ENCODE data around the gene CGRRF1. TPM values are rescaled to one million over a fixed set of nuclear protein-coding genes. Genes with fewer than 3 reads are reported as not detected.

Gene CGRRF1, protein sequence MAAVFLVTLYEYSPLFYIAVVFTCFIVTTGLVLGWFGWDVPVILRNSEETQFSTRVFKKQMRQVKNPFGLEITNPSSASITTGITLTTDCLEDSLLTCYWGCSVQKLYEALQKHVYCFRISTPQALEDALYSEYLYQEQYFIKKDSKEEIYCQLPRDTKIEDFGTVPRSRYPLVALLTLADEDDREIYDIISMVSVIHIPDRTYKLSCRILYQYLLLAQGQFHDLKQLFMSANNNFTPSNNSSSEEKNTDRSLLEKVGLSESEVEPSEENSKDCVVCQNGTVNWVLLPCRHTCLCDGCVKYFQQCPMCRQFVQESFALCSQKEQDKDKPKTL
- total RNA-seq (2014; rRNA removed; shearing (Covaris generic)): 15.2 and 19.5 TPM in 2 replicates

DNA sequence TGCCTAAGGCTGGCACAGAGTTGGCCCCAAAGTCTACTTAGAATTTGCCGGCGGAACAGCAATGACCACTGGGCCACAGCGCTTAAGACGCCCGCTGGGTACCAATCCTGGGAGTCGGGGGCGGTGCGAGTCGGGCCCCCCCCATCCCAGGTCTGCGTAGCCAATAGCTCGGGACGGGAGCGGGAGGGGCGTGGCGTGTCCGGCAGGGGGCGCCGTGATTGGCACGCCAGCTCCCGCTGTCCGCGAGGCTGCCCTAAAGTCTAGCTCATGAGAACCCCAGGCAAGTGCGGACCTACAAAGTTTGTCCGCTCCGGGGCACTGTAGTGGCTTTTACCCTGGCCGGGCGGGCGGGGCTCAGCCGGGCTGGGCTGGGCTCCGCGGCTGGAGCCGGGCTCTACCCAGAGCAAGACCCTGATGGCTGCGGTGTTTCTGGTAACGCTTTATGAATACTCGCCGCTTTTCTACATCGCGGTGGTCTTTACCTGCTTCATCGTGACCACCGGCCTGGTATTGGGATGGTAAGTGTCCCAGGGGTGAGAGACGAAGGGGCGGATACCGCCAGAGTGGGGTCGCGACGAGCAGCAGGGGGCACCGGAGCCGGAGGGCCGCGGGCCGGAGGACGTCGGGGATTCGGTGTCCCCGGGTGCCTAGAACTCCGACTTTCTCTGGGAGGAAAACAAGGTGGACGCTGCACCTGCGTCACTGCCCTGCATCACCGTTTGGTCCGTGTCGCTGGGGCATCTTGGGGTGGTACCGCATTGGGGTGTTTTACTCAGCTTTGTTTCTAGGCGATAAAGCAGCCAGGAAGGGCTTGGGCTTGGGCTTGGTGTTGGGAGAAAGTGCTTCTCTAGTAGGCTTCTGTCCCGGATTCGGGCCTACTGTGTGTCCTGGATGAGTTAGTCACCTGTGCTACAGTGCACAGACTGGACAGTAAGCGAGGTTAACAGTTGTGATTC is at the start of gene CGRRF1:
TSS of gene CGRRF1 (plus strand) at position 361 of the 956 bp plus-strand sequence. CDS start at position 415, 54 bp downstream.
- DNase-seq (ENCODE audit: low read depth): peak; percentile 100

DNA sequence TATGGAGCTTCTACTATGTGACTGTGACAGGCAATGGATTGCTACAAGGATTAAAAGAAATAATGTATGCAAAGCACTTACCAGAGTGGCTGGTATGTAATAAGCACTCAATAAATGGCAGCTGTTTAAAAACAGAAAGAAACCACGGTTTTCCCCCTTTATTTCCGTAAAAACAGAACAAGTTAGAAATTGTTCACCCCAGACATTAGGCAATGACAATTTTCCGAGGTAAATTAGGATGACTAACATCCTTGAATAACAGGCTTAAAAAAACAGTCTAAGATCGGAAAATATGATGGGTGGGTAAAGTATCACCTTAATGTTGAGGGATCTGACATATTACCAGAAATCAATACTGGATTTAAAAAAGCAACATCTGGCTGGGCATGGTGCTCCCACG is 47.7 kb upstream of the CGRRF1 start:
- DNase-seq (ENCODE audit: low read depth): no peak

DNA sequence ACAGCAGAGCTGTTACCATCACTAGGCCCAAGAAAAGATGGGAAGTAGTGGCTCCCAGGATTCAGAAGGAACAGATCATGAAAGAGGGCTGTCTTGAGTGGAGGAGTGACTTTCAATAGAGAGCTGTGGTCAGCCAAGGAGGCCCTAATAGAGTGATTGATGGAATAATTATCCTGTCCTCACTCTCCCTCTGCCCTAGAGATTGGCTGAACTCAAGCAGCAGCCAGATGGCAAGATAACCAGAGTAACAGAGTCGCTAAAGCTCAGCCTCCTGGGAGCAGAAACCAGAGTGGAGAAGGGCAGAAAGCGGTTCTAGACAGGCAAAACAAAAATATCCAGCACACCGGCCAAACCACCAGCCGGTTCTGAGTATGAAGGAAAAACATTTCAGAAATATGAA is 44.1 kb upstream of the CGRRF1 start:
- no peak for DNase-seq (ENCODE audit: low read depth)

DNA sequence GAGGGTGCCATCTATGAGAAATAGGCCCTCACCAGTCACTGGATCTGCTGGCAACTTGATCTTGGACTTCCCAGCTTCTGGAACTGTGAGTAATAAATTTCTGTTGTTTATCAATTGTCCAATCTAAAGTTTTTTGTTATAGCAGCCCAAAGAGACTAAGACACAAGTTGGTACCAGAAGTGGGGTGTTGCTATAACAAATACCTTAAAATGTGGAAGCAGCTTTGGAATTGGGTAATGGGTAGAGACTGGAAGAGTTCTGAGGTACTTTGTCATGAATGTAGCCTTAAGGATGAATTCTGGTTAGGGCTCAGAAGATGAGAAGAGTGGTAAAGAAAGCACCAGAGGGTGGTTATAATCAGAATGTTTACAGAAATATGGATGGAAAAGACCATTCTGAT is 42.4 kb upstream of the CGRRF1 start:
- no peak for DNase-seq (ENCODE audit: low read depth)

DNA sequence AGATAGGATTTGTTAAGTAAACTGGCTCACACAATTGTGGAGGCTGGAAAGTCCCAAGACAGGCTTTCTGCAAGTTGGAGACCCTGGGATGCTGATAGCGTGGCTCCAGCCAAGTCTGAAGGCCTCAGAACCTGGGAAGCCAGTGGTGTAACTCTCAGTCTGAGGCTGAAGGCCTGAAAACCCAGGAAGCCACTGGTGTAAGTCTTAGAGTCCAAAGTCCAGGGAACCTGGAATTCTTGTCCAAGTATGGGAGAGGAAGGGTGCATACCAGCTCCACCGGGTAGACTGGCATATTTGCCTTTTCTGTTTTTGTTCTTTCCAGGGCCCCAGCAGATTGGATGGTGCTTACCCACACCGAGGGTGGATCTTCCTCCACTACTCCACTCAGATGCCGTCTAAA is 39.0 kb upstream of the CGRRF1 start:
- DNase-seq (ENCODE audit: low read depth): no peak

DNA sequence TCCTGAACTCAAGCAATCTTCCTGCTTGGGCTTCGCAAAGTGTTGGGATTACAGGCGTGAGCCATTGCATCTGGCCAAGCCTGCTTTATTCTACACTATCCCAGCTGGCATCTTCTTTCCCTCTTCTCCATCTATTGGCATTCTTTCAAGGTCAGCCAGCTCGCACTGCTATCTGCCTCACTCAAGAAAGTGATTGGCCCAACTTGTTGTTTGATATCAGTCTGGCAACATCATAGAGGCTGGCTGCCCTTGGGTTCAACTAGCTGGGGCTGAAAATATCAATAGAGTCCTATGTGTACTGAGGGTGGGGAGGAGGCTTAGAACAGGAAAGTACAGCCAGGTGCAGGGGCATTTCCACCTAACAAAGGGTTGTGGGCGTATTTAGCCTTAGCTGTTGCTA is 38.1 kb upstream of the CGRRF1 start:
- no peak for DNase-seq (ENCODE audit: low read depth)

DNA sequence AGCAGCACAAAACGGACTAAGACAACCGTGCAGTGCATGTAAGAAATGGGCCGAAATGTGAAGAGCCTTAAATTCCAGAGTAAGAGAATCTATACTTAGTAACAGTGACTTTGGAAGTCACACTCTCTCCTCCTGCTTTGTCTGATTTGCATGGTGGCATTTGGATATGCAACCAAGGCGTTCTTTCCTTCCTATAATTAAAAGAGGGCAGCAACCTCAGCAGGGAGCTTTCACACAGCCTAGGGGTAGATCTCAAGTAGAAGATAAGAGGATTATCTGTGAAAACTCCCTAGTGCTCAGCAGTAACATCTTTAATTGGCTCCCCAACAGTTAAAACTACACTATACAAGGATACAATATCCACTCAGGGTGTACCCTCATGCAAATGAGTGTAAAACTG is 37.4 kb upstream of the CGRRF1 start:
- DNase-seq (ENCODE audit: low read depth): no peak

DNA sequence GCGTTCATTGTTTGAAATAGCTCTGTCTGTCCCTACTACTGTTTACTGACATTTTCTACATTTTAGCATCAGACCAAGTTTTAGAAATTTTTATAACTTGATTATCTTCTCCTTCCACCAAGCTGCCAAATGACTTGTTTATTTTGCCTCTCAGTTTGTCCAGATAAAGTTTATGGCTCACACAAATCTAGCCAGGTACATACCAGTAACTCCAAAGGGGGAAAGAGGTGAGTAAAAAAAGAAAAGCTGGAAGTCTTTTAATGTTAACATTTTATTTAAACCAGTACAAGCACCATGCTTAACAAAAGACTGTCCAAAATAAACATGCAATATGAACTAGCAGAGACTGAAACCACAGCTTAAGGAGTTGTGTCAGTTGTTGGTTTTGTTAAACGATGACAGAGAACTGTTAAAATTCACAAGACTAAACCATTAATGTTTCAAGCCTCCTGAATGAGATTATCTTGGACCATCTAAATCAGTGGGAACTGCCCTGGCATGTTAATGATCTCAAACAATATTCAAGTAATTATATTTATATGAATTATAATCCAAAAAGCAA is 35.4 kb upstream of the CGRRF1 start:
- DNase-seq (ENCODE audit: low read depth): no peak

DNA sequence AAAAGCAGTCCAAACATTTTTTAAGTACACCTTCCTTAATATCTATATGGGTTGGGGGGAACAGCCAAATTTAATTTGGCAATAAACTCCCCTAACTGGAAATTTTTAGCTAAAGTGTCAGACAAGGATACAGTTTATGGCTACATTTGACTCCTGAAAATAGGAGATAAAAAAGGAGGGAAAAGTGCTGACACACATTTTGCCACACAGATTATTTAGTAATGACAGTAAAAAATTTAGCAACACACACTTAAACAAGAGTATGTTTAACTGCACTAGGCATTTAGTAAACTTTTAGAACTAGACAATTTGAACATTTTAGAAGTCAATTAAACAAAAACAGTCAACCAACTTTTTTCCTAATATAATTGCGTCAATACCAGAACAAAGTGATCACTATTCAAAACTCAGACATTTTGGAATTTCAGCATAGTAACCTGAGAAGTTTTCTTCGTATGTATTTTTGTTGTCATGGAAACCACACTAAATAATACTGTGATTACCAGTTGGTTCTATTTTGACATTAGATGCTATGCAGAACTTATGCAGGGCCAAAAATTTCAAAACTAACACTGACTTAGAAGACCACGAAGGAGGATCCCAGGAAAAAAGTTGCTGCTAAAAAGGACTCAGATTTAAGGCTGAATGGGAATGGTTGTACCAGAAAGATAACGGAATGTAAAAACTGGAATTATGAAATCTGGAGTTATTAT is 34.4 kb upstream of the CGRRF1 start:
- DNase-seq (ENCODE audit: low read depth): no peak

DNA sequence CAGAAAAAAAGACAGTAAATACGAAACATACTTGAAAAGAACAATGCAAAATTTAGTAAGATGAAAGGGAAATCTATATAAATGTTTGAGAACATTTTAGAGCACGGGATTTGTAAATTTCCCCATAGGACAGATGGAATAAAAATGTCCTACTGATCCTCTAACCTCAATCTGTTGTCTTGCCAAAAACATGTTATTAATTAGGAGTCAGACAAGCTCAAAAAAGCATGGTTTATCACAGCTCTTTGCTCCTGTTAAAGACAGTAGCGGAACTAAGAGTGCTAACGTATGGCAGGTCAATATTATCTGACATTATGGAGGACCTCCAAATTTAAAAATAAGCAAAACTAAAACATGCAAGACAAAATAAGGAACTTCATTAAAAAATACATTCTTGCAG is 33.8 kb upstream of the CGRRF1 start:
- no peak for DNase-seq (ENCODE audit: low read depth)

DNA sequence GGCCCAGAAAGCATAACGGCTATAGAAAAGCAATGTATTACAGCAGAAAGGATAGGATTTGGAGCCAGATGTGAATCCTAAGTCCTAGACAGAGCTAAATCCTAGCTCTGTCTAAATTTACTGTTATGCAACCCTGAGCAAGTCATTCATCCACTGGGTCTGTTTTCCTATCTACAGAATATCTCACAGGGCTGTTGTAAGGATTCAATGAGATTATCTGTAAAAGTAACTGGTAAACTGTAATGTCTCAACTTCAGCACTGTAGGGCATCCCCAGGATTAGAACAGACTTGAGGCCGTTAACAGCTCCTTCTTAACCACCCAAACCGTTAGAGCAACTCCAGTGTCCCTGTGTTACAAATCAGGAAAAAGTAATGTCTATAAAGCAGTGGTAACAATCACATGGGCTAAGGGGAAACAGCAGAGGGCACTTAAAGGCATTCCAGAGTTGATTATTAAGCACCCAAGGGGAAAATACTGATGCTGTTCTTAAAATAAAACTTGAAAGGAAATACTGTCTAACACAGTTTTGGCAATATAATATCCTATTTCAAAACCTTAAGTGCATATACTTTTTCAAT is 31.0 kb upstream of the CGRRF1 start:
- DNase-seq (ENCODE audit: low read depth): no peak

DNA sequence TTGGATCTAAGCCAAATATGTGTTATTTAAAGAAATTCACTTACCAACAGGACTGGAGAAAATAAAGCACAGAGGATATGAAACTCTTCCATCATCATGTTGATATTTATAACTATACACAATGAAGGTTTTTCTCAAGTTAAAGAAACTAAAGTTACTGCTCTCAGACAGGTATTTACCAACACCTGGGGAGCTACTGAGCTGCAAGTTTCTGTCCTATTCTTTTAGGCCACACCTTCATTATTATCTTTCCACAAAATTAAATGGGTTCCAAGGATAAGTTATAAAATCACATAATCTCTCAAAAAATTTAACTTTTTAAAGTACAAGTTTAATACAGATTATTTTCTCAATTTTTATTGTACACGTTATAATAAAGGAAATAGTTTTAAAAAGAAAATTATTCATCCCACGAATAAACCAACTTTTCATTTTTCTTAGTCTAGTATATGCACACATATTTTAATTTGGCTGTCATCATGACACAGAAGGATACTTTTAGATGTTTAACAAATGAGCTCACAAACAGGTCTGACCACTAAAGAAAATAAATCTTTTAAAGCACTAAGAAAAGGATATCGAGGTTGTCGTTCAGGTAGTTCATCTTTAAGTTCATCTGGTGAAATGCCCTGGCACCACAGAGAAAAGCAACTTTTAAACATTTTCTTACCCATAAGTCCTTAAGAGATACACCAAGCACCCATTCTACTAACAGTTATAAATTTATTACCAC is 28.7 kb upstream of the CGRRF1 start:
- no peak for DNase-seq (ENCODE audit: low read depth)

DNA sequence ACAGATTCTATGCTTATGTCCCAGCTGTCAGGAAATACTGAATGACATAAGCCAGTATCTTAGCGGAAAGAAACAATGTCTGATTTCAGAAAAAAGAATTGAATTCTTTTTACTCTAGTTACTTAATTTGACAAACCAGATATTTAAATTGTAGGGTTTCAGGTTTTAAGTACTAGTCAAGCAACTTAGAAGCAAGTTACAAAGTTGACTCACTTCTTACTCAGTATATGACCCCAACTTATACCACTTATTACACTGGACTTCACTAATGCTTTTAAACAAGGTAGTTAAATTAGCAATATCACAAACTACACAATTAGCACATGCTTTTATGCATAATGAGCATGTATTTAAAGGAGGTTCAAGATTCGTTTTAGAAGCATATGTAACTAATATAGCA is 28.0 kb upstream of the CGRRF1 start:
- no peak for DNase-seq (ENCODE audit: low read depth)

DNA sequence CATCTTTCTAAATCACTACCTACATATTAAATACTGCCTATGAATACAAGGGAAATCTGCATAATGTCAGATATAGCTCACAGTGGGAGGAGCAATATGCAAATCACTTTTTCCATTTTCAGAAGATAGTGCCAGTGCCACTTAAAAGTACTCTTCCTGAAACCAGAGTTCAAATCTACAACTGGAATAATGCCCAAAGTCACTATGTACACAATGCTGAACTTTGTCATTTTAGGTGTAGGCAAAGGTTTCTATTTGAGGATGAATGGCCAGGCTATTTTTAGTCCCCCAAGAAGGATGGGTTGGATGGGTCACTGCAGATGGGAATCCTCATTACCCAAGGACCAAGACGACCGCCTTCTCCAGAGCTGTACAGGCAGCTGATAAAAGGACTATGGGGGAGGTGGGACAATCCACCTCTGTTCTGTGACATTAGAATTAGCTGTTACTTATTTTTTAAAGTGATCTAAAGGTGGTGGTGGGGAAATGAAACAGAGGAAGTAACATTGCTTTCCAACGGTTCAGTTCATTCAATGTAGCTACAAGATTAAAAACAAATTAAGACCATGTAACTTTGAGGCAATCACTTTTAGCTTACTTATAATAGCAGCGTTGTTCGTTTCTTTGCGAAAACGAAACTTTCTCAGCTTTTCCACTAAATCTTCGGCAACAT is 26.5 kb upstream of the CGRRF1 start:
- DNase-seq (ENCODE audit: low read depth): no peak

DNA sequence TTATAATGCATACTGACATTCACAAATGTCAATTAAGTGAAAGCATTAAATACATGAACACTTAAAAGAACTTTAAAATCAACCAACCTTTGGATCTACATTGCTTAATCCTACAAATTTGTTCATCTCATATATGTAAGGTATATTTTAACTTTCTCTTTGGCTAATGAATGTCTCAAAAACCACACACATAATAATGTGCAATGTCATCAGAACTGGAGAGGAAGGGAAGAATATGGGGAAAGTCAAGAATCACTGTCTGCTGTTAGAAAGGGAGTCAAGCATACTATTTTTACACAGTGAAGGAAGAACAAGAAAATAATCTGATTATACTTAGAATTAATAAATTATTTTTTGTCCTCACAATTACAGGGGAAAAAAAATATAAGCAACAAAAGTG is 25.9 kb upstream of the CGRRF1 start:
- DNase-seq (ENCODE audit: low read depth): no peak

DNA sequence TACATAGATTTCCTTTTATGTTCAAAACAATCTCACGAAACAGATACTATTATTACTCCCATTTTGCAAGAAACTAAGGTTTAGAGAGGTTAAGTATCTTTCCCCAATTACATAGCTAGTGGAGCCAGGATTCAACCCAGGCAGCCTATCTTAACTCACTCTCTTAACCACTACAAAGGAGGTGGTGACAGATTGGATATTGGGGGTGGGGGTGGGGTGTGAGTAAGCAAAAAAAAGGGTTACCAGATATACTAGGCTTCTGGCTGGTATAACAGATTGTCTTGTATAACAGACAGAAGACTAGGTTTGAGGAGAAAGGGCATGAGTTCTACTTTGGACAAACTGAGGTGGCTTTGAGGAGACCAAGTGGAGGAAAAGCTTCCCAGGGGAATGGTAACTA is 23.0 kb upstream of the CGRRF1 start:
- no peak for DNase-seq (ENCODE audit: low read depth)

DNA sequence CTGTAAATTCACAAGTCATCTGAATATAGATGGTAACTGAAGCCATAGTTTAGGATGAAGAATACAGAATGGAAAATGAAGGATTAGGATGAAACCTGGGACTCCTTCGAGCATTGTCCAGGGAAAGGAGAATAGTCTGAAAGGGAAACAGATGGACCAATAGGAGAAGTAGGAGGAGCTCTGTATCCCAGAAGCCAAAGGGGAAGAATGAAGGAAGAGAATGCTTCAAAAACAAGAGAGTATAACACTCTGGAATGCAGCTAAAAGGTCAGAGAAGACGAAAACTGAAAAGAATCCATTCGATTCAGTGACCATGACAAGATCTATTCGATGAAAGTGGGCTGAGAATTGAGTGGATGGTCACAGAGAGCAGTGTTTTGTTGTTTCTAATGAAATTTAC is 21.9 kb upstream of the CGRRF1 start:
- DNase-seq (ENCODE audit: low read depth): peak; percentile 32

DNA sequence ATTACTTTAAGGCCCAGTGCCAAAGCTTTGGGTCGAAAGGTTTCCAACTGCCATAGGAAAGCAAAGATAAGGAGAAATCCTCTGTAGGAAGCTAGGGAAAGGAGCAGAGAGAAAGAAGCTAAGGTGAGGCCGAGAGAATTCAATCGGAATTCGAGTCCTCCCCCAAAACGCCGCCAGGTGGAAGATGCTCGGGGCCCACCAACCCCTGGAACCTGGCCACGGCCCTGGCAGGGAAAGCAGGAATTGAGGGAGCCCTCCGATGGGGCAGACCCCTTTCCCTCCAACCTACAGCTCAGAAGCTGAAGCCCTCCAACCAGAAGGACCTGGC is 21.4 kb upstream of the CGRRF1 start:
- no peak for DNase-seq (ENCODE audit: low read depth)

DNA sequence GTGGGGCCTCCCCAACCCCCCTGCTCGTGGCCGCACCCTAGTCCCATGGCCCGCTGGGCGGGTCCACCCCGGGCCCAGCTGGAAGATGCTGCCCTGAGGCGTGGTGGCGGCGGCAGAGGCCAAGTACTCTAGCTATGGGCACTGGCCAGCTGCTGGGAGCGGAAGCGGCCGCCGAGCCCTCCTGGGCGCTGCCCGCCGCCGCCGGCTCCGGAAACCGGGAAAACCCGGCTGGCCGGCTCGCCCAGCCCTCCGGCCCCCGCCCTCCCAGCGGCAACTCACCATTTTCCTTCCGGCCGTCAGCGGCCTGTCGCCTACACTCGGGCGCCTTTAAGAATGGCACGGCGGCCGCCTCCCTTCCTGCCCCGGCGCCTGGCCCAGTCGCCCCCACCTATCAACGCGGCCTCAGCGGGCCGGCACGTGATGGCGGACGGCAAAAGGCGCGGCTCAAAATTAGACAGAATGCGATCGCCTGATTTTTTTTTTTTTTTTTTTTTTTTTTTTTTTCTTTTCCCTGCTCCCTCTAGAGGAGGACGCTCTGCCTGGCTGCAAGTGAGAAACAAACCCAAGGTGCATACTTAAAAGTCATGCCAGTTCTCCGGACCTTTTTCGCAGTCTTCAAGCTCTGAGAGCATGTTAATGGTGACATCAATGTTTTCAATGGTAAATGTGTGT is 20.9 kb upstream of the CGRRF1 start, which contains the start of gene GMFB:
TSS of gene GMFB (minus strand) at position 335 of the 672 bp plus-strand sequence. CDS start at position 282, 53 bp downstream.
- DNase-seq (ENCODE audit: low read depth): peak; percentile 97

DNA sequence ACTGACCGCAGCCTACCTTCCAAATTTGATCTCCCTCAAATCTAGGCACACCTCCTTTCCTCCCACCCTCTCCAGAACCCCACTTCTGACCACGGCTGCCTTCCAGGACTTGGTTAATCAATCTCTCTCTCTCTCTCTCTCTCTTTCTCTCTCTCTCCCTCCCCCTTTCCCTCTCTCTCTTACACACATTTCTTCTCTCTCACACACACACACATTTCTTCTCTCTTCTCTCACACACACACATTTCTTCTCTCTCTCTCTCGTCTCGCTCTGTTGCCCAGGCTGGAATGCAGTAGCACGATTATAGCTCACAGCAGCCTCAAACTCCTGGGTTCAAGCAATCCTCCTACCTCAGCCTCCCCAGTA is 20.4 kb upstream of the CGRRF1 start:
- no peak for DNase-seq (ENCODE audit: low read depth)

Data from Daoy (cell line).